Thyroid gland (tissue), 4 donors: ENCODE results near the gene SLC35F3. TPM values are rescaled to one million over a fixed set of nuclear protein-coding genes. Genes with fewer than 3 reads are reported as not detected.

Experiments
- DNase-seq, 2 donors: peaks; one replicate each; pipeline ENCODE4 v3.0.0-alpha.2; 2019
- H3K27ac ChIP-seq, 3 donors: fragments of 200-600 bp; sonication (generic); 1 replicate in 2 of 3; 2 replicates in 1 of 3; pipeline ENCODE4 v1.5.1; 2016 to 2019; ENCODE audit warnings: mild to moderate bottlenecking in 1 of 3, moderate library complexity in 1 of 3
- H3K27me3 ChIP-seq: fragments of 200-600 bp; sonication (generic); one replicate; pipeline ENCODE4 v1.5.1; 2019
- H3K36me3 ChIP-seq, 2 donors: fragments of 200-600 bp; sonication (generic); one replicate each; pipeline ENCODE4 v1.5.1; 2016 to 2019
- H3K4me1 ChIP-seq, 2 donors: fragments of 200-600 bp; sonication (generic); one replicate each; pipeline ENCODE4 v1.5.1; 2017 to 2019
- H3K4me3 ChIP-seq, 3 donors: fragments of 200-600 bp; sonication (generic); replicated peaks in 1 of 3; 1 replicate in 2 of 3; 2 replicates in 1 of 3; pipeline ENCODE4 v1.5.1; 2016; ENCODE audit warnings: mild to moderate bottlenecking in 1 of 3
- H3K9me3 ChIP-seq: fragments of 200-600 bp; sonication (generic); one replicate; pipeline ENCODE4 v1.5.1; 2017
- CTCF ChIP-seq, 6 experiments: fragments of 200-600 bp in 3 of 6; fragments of 450-650 bp in 3 of 6; sonication (generic) in 3 of 6; IDR thresholded peaks; one replicate each; pipeline ENCODE4 v1.5.1; 2016 to 2019; ENCODE audit warnings: antibody characterized with exemption in 6 of 6, mild to moderate bottlenecking in 2 of 6, inconsistent platforms in 1 of 6, moderate library complexity in 1 of 6
- POLR2A ChIP-seq, 2 donors: fragments of 450-650 bp; IDR thresholded peaks; one replicate each; pipeline ENCODE4 v1.6.1; 2017; ENCODE audit warnings: antibody characterized with exemption in 2 of 2, mild to moderate bottlenecking in 2 of 2, moderate library complexity in 1 of 2
- WGBS, 2 donors: methylation state at CpG; one replicate each; pipeline ENCODE4 v1.1.5; 2017; 5-methylcytosine and 5-hydroxymethylcytosine counted together
- intact Hi-C: fragments of 100-400 bp; cut with DNase I; formaldehyde crosslinking; loops from one replicate; pipeline ENCODE4 v1.15.1; 2023
- total RNA-seq, 4 donors: library from RNA; depleted of rRNA; stranded (reverse); fragments of >200 nt; gene quantifications; one replicate each; pipeline ENCODE4 v1.2.3, GENCODE V29; 2016

The SLC35F3 gene
- total RNA-seq, 4 donors from 2014 or later: 0.89 to 1.9 (median 1.5) TPM; not detected in 1

GRCh38 chr1:234337233-234337632 is 432.8 kb downstream of the SLC35F3 start:
- intact Hi-C loops: no loop called here
- Histone ChIP-seq H3K36me3 (no peaks in the 10 kb centered on the region), H3K4me1 (no peaks in the 10 kb centered on the region), H3K9me3 (no peaks in the 10 kb centered on the region), H3K4me3 (no peak overlapping the region), H3K27me3 (no peaks in the 10 kb centered on the region), H3K27ac (no peak overlapping the region)
- no peak for TF ChIP-seq POLR2A (IDR thresholded peaks at IDR 0.05)
- TF ChIP-seq CTCF (IDR thresholded peaks at IDR 0.05): no peak
- WGBS, 2 donors: 93 to 98% methylated on average over 1 of the region's 1 CpG
- no peak for DNase-seq

GRCh38 chr1:234340528-234340927 is 436.1 kb downstream of the SLC35F3 start:
- H3K27ac ChIP-seq: no peak overlapping the region

GRCh38 chr1:234342774-234343173 is 438.3 kb downstream of the SLC35F3 start:
- WGBS, 2 donors: 78 to 86% methylated on average over 5 of the region's 5 CpGs
- no peak for TF ChIP-seq CTCF (IDR thresholded peaks at IDR 0.05)
- no peak for TF ChIP-seq POLR2A (IDR thresholded peaks at IDR 0.05)
- H3K27me3 ChIP-seq: no peaks in the 10 kb centered on the region
- H3K4me3 ChIP-seq: no peak overlapping the region
- no peak overlapping the region for H3K27ac ChIP-seq
- H3K4me1 ChIP-seq: no peaks in the 10 kb centered on the region
- DNase-seq: no peak
- no peaks in the 10 kb centered on the region for H3K36me3 ChIP-seq
- no peaks in the 10 kb centered on the region for H3K9me3 ChIP-seq
- intact Hi-C loops: no loop called here

More at GRCh38 chr1:234340528-234340927, 436.1 kb downstream of the SLC35F3 start:
- Histone ChIP-seq H3K27me3 (no peaks in the 10 kb centered on the region), H3K9me3 (no peaks in the 10 kb centered on the region), H3K36me3 (no peaks in the 10 kb centered on the region), H3K4me3 (no peak overlapping the region), H3K4me1 (no peaks in the 10 kb centered on the region)
- intact Hi-C loops: no loop called here
- TF ChIP-seq CTCF (IDR thresholded peaks at IDR 0.05): no peak
- no peak for TF ChIP-seq POLR2A (IDR thresholded peaks at IDR 0.05)
- WGBS, 2 donors: 94 to 97% methylated on average over 2 of the region's 2 CpGs
- no peak for DNase-seq

GRCh38 chr1:234345237-234345636 is 440.8 kb downstream of the SLC35F3 start:
- Histone ChIP-seq H3K4me1 (no peaks in the 10 kb centered on the region), H3K9me3 (no peaks in the 10 kb centered on the region), H3K36me3 (no peaks in the 10 kb centered on the region), H3K4me3 (no peak overlapping the region), H3K27me3 (no peaks in the 10 kb centered on the region), H3K27ac (no peak overlapping the region)
- intact Hi-C loops: no loop called here
- WGBS, 2 donors: 100% methylated on average over 1 of the region's 1 CpG
- TF ChIP-seq POLR2A (IDR thresholded peaks at IDR 0.05) (no peak), CTCF (IDR thresholded peaks at IDR 0.05) (no peak)
- DNase-seq: no peak

GRCh38 chr1:234348964-234349363 is 444.5 kb downstream of the SLC35F3 start:
- H3K36me3 ChIP-seq: no peaks in the 10 kb centered on the region
- DNase-seq: no peak
- TF ChIP-seq POLR2A (IDR thresholded peaks at IDR 0.05): no peak
- WGBS, 2 donors: 70 to 76% methylated on average over 4 of the region's 4 CpGs
- H3K4me1 ChIP-seq: no peaks in the 10 kb centered on the region
- H3K27me3 ChIP-seq: no peaks in the 10 kb centered on the region
- intact Hi-C loops: no loop called here
- H3K9me3 ChIP-seq: no peaks in the 10 kb centered on the region
- H3K27ac ChIP-seq: no peak overlapping the region
- no peak overlapping the region for H3K4me3 ChIP-seq
